Middle frontal gyrus (tissue), 1 donor: Measurements from ENCODE around the gene IGSF9.

Source experiments
- DNase-seq: peaks from one replicate; pipeline ENCODE4 v3.0.0-alpha.2; 2015; ENCODE audit warnings: low spot score; ENCODE audit errors: extremely low spot score

Gene IGSF9

GRCh38 chr1:159945483-159946241 is at the start of gene IGSF9:
TSS of gene IGSF9 (minus strand) at chr1:159945613. CDS start at chr1:159943454, 2,159 bp downstream.
- DNase-seq = peak; percentile 50

GRCh38 chr1:159994896-159995295 is 49.5 kb upstream of the IGSF9 start:
- DNase-seq = no peak

GRCh38 chr1:159993911-159994310 is 48.5 kb upstream of the IGSF9 start:
- DNase-seq = no peak

GRCh38 chr1:159992161-159992560 is 46.7 kb upstream of the IGSF9 start:
- DNase-seq = no peak

- DNase-seq = no peak
These were observed 46.1 kb upstream of the IGSF9 start for GRCh38 chr1:159991513-159991912.

GRCh38 chr1:159990005-159990404 is 44.6 kb upstream of the IGSF9 start:
- no peak for DNase-seq

- no peak for DNase-seq
These were observed 44.2 kb upstream of the IGSF9 start for GRCh38 chr1:159989581-159989980.

- no peak for DNase-seq
These were observed 42.6 kb upstream of the IGSF9 start for GRCh38 chr1:159988006-159988405.

GRCh38 chr1:159987186-159987585 is 41.8 kb upstream of the IGSF9 start:
- no peak for DNase-seq

GRCh38 chr1:159986531-159986930 is 41.1 kb upstream of the IGSF9 start:
- no peak for DNase-seq

GRCh38 chr1:159986093-159986492 is 40.7 kb upstream of the IGSF9 start:
- no peak for DNase-seq

- no peak for DNase-seq
These were observed 40.1 kb upstream of the IGSF9 start for GRCh38 chr1:159985473-159985872.

- DNase-seq = no peak
These were observed 38.3 kb upstream of the IGSF9 start for GRCh38 chr1:159983681-159984080.

- DNase-seq = no peak
These were observed 36.9 kb upstream of the IGSF9 start for GRCh38 chr1:159982280-159982679.

- no peak for DNase-seq
These were observed 36.1 kb upstream of the IGSF9 start for GRCh38 chr1:159981351-159982055.

GRCh38 chr1:159980786-159981185 is 35.4 kb upstream of the IGSF9 start:
- no peak for DNase-seq

GRCh38 chr1:159980076-159980475 is 34.7 kb upstream of the IGSF9 start:
- DNase-seq = no peak

GRCh38 chr1:159979257-159979656 is 33.8 kb upstream of the IGSF9 start:
- no peak for DNase-seq

GRCh38 chr1:159978107-159978398 is 32.6 kb upstream of the IGSF9 start:
- DNase-seq = no peak

GRCh38 chr1:159977364-159978106 is 32.1 kb upstream of the IGSF9 start:
- DNase-seq = no peak

GRCh38 chr1:159974350-159974965 is 29.0 kb upstream of the IGSF9 start:
- DNase-seq = no peak
